Left renal cortex interstitium (tissue), 4 donors: ENCODE results near the gene MTHFR. TPM values are rescaled to one million over a fixed set of nuclear protein-coding genes. Genes with fewer than 3 reads are reported as not detected.

Experiments used
- DNase-seq, 4 donors: peaks; one replicate each; pipeline ENCODE4 v3.0.0-alpha.2; 2013; ENCODE audit warnings: low read depth in 4 of 4, low spot score in 2 of 4, missing footprints in 1 of 4
- polyA plus RNA-seq, 4 donors: library from polyadenylated mRNA; unstranded; fragments of 120-200 nt; gene quantifications; one replicate each; pipeline ENCODE4 v1.2.1, GENCODE V29; 2013; ENCODE audit not compliant: insufficient read length in 4 of 4

The MTHFR gene
- polyA plus RNA-seq, 4 donors, result 16.4 to 25.8 (median 20.8) TPM

DNA sequence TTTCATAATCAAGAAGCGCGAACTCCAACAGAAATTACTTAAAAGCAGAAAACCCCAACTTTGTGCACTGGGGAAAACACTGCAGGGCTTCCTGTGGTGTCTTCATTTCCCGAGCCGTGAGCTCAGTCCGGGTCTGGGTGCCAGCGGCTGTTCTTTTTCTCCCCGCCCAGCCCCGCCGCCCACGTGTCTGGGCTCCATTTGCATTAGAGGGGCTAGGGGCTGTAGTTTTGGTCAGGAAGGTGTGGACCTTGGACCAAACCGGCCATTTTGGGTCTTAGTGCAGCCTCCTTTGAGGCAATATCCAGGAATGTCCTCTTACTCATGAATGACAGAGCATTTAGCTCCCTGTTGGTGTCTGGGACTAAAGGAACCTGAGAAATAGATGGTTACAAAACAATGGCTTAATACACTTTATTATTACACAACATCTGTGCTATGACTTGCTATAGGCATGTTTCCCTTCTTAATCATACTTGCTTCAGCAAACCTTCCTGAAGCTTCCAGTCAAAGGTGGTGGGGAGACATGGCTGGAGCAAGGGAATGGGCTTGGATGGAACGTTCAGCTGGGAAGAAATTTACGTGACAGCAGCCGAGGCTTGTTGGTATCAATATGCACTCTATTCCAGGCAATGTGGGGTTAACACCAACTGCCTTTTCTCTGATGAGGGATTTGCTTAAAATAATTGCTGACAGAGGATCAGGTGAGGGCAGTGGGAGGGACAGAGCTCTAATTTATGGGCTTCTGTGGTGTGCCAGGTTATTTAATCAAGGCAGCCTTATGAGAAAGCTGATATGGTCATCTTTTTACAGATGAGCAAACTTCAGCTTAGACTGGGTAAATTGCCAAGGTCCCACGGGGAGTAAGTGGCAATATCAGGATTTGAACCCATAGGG lies 68.8 kb downstream of the MTHFR start:
- DNase-seq, result no peak

DNA sequence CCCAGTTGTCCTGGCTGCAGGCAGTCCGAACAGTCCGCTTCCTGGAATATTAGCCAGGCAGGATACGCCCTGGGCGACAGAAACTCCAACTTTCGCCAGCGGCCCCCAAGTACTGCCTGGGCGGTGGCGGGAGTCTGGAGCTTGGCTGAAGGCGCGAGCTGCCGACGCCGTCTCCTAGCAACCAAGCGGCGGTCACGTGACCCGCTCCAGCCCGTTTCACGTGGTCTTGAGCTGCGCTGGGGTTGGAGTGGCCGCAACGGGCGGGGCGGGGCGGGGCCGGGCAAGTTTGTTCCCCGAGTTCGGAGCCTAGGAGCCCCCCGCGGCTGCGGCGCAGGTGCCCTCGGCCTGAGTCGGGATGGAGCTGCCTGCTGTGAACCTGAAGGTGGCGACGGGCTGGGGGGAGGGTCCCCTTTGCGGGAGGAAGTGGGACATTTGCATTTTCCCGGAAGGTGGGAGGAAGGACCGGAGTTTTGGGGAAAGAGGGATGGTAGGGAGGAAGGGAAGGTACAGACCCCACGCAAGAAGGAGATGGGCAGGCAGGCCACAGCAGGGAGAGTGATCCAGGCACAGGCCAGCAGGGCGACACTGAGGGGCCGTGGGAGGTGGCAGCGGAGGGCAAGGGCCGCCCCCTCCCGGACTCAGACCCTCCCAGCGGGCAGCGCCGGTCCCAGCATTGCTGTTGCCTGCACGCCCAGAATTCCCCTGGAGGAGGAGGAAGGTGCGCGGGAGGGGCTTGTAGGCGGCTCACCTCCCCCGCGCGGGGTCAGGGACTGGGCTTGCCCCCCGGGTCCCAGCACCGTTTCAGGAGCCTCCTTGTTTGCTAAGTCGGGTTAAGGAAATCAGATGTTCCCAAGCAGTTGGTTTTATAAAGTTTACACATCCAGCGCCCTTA lies 69.7 kb downstream of the MTHFR start, which contains the start of gene AGTRAP:
Gene AGTRAP, plus strand, starts transcription at position 283 of the 892 bp plus-strand sequence. Its CDS starts 73 bp downstream, at position 356.
- DNase-seq, result peak in 2 of 4 donors; percentile 82 to 89

Other genes starting within 250 kb of the MTHFR start
- 1 to 10 TPM; 1.4 to 1.7 (median 1.5) TPM for gene FBXO2, start 151.5 kb downstream of the MTHFR start, polyA plus RNA-seq
- 10 to 100 TPM; 13.7 to 23.2 (median 18.5) TPM for gene FBXO44, start 151.1 kb downstream of the MTHFR start, polyA plus RNA-seq
- gene FBXO6, start 141.8 kb downstream of the MTHFR start, polyA plus RNA-seq, result 1 to 10 TPM; 3.1 to 5.2 (median 4.2) TPM
- gene MAD2L2, start 124.8 kb downstream of the MTHFR start, polyA plus RNA-seq, result 10 to 100 TPM; 38.7 to 55.0 (median 48.0) TPM
- gene DRAXIN, start 114.3 kb downstream of the MTHFR start, polyA plus RNA-seq, result 1 to 10 TPM in 3 of 4 donors, under 1 TPM in 1; 0.68 to 1.2 (median 1.2) TPM
- 10 to 100 TPM; 38.9 to 51.9 (median 47.9) TPM for gene AGTRAP, start 69.8 kb downstream of the MTHFR start, polyA plus RNA-seq
- gene C1orf167, start 43.8 kb downstream of the MTHFR start, polyA plus RNA-seq, result under 1 TPM; 0.06 to 0.86 (median 0.52) TPM
- 10 to 100 TPM; 13.3 to 28.8 (median 20.7) TPM for gene CLCN6, start 227 bp upstream of the MTHFR start, polyA plus RNA-seq
- gene NPPA, start 41.8 kb upstream of the MTHFR start, polyA plus RNA-seq, result 1 to 10 TPM in 1 of 4 donors, under 1 TPM in 1, not detected in 2; 0.74 to 1.2 TPM
- gene NPPB, start 53.0 kb upstream of the MTHFR start, polyA plus RNA-seq, result not detected
- gene KIAA2013, start 120.5 kb upstream of the MTHFR start, polyA plus RNA-seq, result 10 to 100 TPM; 37.8 to 51.7 (median 45.8) TPM
- 100 to 1,000 TPM in 2 of 4 donors, 10 to 100 TPM in 2; 85.2 to 118 (median 99.9) TPM for gene PLOD1, start 128.8 kb upstream of the MTHFR start, polyA plus RNA-seq
- gene MFN2, start 174.5 kb upstream of the MTHFR start, polyA plus RNA-seq, result 10 to 100 TPM; 61.6 to 70.2 (median 65.5) TPM
- gene MIIP, start 213.5 kb upstream of the MTHFR start, polyA plus RNA-seq, result 10 to 100 TPM; 20.9 to 37.9 (median 31.9) TPM